Activated naive CD8-positive, alpha-beta T cell (primary cell): ENCODE measurements around the gene MLLT1.

ENCODE experiments used
- H3K27ac Mint-ChIP-seq: one replicate; pipeline ENCODE4 v1.8.0; 2021; ENCODE audit warnings: mixed read lengths
- H3K27me3 Mint-ChIP-seq: one replicate; pipeline ENCODE4 v1.8.0; 2021; ENCODE audit warnings: mixed read lengths
- H3K36me3 Mint-ChIP-seq: one replicate; pipeline ENCODE4 v1.8.0; 2021; ENCODE audit warnings: mixed read lengths
- H3K4me1 Mint-ChIP-seq: one replicate; pipeline ENCODE4 v1.8.0; 2021; ENCODE audit warnings: low read depth, mixed read lengths
- H3K4me3 Mint-ChIP-seq: one replicate; pipeline ENCODE4 v1.8.0; 2021; ENCODE audit warnings: mild to moderate bottlenecking, mixed read lengths
- H3K9me3 Mint-ChIP-seq: one replicate; pipeline ENCODE4 v1.8.0; 2021; ENCODE audit warnings: low read depth, mixed read lengths

The MLLT1 gene

GRCh38 chr19:6209680-6210079, 70.1 kb downstream of the MLLT1 start:
- no peak overlapping the region for H3K27ac Mint-ChIP-seq

DNA sequence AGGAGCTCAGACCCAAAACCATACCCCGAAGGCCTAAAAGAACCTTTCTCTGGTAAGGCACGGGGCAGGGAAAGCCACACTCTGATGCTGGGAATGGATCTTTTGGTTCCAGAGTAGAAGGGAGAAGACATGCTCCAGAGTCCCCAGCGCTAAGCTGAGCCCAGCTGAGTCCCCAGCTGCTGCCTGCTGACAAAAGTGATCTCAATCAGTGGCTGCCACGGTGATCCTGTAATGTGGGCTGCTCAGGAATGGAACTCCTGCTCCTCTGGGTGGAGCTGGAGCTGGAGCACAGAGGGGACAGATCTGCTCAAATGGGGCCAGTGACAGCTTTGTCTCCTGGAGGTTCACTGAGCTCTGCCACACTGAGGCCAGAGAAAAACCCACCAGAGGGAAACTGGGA, 70.5 kb downstream of the MLLT1 start:
- H3K9me3 Mint-ChIP-seq, result no peaks in the 10 kb centered on the region
- H3K4me3 Mint-ChIP-seq, result no peak overlapping the region
- no peak overlapping the region for H3K27ac Mint-ChIP-seq
- H3K4me1 Mint-ChIP-seq, result no peaks in the 10 kb centered on the region
- peaks cover 2% of the 10 kb centered on the region for H3K36me3 Mint-ChIP-seq
- H3K27me3 Mint-ChIP-seq, result no peaks in the 10 kb centered on the region

More at GRCh38 chr19:6209680-6210079, 70.1 kb downstream of the MLLT1 start:
- Mint-ChIP-seq H3K36me3 (peaks cover 2% of the 10 kb centered on the region), H3K9me3 (no peaks in the 10 kb centered on the region), H3K4me1 (no peaks in the 10 kb centered on the region), H3K27me3 (no peaks in the 10 kb centered on the region), H3K4me3 (no peak overlapping the region)

DNA sequence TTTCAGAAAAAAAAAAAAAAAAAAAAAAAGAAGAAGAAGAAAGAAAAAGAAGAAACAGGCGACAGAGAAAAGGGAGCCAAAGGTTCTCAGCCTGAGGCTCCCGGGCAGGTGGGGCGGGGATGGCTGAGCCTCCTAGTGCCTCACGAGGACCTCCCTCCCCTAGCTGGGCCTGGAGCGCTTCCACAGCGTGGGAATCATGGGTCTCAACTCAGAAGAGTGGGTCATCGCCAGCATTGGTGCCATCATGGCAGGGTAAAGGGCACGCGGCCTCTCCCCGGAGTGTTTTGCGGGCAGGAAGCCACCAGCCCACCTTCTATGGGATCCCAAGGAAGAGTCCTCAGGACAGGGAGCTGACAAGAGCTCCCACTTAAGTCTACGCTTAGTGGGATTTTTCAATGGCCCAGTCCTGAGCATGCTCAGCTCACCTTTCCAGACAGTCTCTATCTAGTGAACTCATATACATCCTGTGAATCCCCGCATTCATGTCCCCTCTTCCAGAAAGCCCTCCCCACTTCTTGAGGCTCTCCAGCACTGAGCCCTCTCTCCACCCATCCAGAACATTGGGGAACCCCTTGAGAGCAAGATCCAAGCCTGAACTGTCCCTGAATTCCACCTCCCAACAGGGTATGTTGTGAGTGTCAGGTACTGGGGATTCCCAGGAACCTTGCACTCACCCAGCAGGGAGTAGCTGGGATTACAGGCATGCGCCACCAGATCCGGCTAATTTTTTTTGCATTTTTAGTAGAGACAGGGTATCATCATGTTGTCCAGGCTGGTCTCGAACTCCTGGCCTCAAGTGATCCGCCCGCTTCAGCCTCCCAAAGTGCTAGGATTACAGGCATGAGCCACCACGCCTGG, 74.7 kb downstream of the MLLT1 start:
- Mint-ChIP-seq H3K27me3 (no peaks in the 10 kb centered on the region), H3K27ac (no peak overlapping the region), H3K36me3 (no peaks in the 10 kb centered on the region), H3K9me3 (no peaks in the 10 kb centered on the region), H3K4me1 (no peaks in the 10 kb centered on the region), H3K4me3 (no peak overlapping the region)

- Mint-ChIP-seq H3K4me1 (peaks cover 3% of the 10 kb centered on the region), H3K36me3 (no peaks in the 10 kb centered on the region), H3K27ac (no peak overlapping the region), H3K27me3 (no peaks in the 10 kb centered on the region), H3K9me3 (no peaks in the 10 kb centered on the region), H3K4me3 (no peak overlapping the region)
These were observed 75.6 kb downstream of the MLLT1 start for GRCh38 chr19:6204212-6204611.

DNA sequence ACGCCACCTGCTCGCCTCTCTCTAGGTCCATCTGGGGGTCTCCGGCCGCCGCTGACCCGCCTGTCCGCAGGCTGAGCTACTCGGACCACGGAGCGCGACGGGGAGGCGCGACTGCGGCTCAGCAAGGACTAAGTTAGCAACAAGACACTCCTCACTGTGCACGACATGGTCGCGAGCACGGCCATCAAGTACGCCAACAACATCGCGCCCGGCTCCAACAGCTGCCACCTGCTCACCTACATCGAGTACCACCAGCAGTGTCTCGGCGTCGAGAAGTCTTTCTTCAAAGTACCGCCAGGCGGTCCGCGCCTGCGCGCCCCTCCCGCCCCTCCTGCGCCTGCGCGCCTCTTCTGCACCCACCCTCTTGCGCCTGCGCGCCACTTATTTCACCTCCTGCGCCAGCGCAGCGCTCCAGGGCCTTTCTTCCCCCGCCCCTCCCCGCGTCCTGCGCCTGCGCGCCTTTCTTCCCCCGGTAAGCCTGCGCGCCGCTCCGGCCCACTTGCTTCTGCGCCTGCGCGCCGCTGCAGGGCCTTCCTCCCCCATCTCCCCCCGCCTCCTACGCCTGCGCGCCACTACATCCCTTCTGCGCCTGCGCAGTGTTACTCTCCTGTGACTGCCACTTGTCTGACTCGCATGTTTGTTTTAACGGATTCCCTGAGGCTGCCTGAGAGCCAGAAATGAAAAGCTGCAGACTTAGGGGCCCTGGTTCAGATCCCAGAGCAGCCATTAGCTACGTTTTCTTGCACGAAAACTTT, 80.4 kb downstream of the MLLT1 start:
- Mint-ChIP-seq H3K27me3 (no peaks in the 10 kb centered on the region), H3K36me3 (peaks cover 13% of the 10 kb centered on the region), H3K4me3 (peak overlapping the region; percentile 96), H3K27ac (peak overlapping the region; percentile 93), H3K4me1 (peaks cover 14% of the 10 kb centered on the region), H3K9me3 (peaks cover 3% of the 10 kb centered on the region)

DNA sequence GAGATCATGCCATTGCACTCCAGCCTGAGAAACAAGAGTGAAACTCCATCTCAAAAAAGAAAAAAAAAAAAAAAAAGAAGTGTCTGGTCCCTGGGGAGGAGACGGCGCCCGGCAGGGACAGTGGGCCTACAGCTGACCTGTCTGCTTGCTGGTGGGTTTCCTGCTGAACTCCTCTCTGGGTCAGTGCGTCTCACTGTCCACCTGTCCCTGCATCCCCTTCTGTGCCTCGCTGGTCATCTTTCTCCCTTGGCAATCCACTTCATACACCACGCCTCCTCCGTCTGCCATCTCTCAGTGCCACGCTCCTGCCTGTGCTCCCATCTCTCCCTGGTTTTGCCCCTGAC, 80.9 kb downstream of the MLLT1 start:
- Mint-ChIP-seq H3K36me3 (peaks cover 13% of the 10 kb centered on the region), H3K4me3 (peak overlapping the region; percentile 96)

DNA sequence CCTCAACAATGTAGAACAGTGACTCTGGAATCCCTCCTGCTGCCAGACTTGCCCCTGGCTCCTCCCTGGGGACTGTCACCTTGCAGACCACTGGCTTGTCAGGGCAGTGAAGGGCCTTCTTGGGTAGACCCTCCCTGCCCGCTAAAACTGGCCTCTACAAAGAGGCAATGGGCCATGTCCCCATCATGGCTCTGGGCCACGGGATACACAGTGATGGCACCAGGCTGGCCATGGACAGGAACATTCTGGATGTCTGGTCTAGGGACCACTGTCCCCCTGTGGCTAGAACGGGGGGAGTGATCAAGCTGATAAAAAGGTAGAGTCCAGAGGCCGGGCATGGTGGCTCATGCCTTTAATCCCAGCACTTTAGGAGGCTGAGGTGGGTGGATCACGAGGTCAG, 83.4 kb downstream of the MLLT1 start:
- peaks cover 3% of the 10 kb centered on the region for H3K9me3 Mint-ChIP-seq
- no peak overlapping the region for H3K27ac Mint-ChIP-seq
- no peak overlapping the region for H3K4me3 Mint-ChIP-seq
- H3K36me3 Mint-ChIP-seq, result peaks cover 25% of the 10 kb centered on the region
- H3K4me1 Mint-ChIP-seq, result peaks cover 14% of the 10 kb centered on the region
- no peaks in the 10 kb centered on the region for H3K27me3 Mint-ChIP-seq

More for the DNA sequence above, 80.9 kb downstream of the MLLT1 start:
- Mint-ChIP-seq H3K4me1 (peaks cover 14% of the 10 kb centered on the region), H3K9me3 (peaks cover 3% of the 10 kb centered on the region), H3K27ac (peak overlapping the region; percentile 93), H3K27me3 (no peaks in the 10 kb centered on the region)

DNA sequence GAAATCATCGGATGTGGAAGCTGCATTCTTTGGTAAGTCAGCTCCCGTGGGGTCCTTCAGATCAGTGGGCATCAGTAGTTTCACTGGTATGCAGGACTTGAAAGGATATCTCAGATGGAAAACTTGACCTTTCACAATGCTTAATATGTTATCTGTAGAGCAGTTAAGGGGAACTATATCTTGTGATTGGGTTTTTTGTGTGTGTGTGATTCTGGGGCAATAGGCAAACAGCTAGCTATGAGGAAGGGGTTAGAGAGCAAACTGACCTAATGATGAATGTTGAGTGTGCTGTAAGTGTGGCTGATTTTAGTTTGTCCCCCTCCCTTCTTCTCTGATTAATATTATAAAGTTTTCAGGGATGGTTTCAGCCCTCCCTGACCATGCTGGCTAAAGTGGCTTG, 91.0 kb downstream of the MLLT1 start:
- Mint-ChIP-seq H3K9me3 (no peaks in the 10 kb centered on the region), H3K27ac (no peak overlapping the region), H3K4me3 (no peak overlapping the region), H3K36me3 (peaks cover 22% of the 10 kb centered on the region), H3K4me1 (no peaks in the 10 kb centered on the region), H3K27me3 (peaks cover 2% of the 10 kb centered on the region)

- Mint-ChIP-seq H3K4me3 (no peak overlapping the region), H3K27ac (no peak overlapping the region), H3K27me3 (peaks cover 5% of the 10 kb centered on the region), H3K4me1 (peaks cover 2% of the 10 kb centered on the region), H3K9me3 (no peaks in the 10 kb centered on the region), H3K36me3 (peaks cover 15% of the 10 kb centered on the region)
These were observed 92.4 kb downstream of the MLLT1 start for GRCh38 chr19:6187374-6187773.

DNA sequence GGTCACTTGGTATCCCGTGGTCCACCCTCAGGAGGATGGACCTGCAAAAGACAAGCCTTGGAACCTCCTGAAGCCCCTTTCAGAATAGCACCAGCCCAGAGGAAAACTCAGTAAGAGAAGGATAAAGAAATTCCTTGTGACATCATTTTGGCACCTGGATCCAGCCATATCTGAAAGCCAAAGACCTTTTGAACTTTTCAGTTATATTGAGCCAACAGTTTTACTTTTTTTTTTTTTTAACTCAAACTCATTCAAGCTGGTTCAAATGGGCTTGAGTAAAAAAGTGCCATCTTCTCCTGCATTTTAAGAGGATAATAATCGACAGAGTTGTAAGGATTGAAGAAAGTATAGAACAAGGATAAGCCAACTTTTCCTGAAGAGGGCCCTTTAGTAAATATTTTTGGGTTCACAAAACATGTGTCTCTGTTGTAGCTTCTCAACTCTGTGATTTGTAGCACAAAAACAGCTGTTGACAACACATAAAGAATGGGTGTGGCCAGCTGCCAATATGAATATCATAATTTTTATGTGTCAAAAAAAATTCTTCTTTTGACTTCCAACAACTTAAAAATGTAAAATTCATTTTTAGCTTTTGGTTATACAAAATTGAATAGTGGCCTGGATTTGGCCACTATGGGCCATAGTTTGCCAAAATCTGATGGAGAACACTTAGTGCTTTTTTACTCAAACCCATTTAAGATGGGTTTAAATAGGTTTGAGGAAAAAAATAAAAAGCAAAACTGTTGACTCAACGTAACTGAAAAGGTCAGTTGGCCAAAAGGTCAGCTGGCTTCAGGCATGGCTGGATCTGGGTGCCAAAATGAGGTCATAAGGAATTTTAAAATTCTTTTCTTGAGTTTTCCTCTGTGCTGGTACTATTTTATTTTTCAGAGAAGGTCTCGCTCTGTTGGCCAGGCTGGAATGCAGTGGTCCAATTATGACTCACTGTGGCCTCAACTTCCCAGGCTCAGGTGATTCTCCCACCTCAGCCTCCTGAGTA, 93.6 kb downstream of the MLLT1 start:
- Mint-ChIP-seq H3K36me3 (peaks cover 8% of the 10 kb centered on the region), H3K27ac (no peak overlapping the region), H3K4me1 (peaks cover 9% of the 10 kb centered on the region), H3K27me3 (peaks cover 6% of the 10 kb centered on the region), H3K4me3 (no peak overlapping the region), H3K9me3 (no peaks in the 10 kb centered on the region)

DNA sequence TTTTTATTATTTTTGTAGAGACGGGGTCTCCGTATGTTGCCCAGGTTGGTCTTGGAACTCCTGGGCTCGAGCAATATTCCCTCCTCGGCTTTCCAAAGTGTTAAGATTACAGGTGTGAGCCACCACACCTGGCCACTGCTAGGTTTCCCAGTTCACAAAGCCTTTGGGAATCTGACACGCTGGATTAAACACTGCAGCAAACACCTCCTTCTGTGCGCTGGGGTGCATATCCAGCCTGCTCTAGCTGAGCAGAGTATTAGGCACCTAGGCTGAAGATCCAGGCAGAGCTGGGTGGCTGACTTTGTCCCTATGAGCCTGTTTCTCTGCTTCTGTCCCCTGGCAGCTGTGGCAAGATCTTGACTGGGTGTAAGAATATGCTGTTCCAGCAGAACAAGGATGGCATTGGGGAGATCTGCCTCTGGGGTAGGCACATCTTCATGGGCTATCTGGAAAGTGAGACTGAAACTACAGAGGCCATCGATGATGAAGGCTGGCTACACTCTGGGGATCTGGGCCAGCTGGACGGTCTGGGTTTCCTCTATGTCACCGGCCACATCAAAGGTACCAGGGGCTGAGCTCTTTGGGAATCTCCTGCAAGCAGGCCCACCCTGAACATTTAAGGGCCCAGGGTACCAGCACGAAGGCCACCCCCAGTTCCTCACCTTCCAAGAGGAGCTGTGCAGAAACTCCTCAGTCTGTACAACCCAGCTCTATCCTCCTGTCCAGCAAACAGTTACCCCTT, 94.5 kb downstream of the MLLT1 start:
- Mint-ChIP-seq H3K27me3 (peaks cover 7% of the 10 kb centered on the region), H3K27ac (no peak overlapping the region), H3K36me3 (peaks cover 4% of the 10 kb centered on the region), H3K4me1 (peaks cover 9% of the 10 kb centered on the region), H3K9me3 (no peaks in the 10 kb centered on the region), H3K4me3 (no peak overlapping the region)

GRCh38 chr19:6181119-6181518, 98.7 kb downstream of the MLLT1 start:
- H3K27ac Mint-ChIP-seq, result no peak overlapping the region
- peaks cover 20% of the 10 kb centered on the region for H3K27me3 Mint-ChIP-seq
- H3K4me3 Mint-ChIP-seq, result no peak overlapping the region
- H3K36me3 Mint-ChIP-seq, result no peaks in the 10 kb centered on the region
- H3K9me3 Mint-ChIP-seq, result no peaks in the 10 kb centered on the region
- H3K4me1 Mint-ChIP-seq, result peaks cover 9% of the 10 kb centered on the region

GRCh38 chr19:6173190-6173589, 106.6 kb downstream of the MLLT1 start:
- Mint-ChIP-seq H3K27ac (no peak overlapping the region), H3K36me3 (peaks cover 15% of the 10 kb centered on the region), H3K9me3 (peaks cover 12% of the 10 kb centered on the region), H3K4me1 (no peaks in the 10 kb centered on the region), H3K4me3 (no peak overlapping the region), H3K27me3 (peaks cover 7% of the 10 kb centered on the region)
